Kidney (tissue), 22 donors: Measurements from ENCODE around the gene CMTM4. TPM values are rescaled to one million over a fixed set of nuclear protein-coding genes. Genes with fewer than 3 reads are reported as not detected.

Experiments used
- DNase-seq, 5 donors: peaks; one replicate each; pipeline ENCODE4 v3.0.0-alpha.2; 2013 to 2020
- FAIRE-seq: peaks from 2 replicates; lab custom pipeline; 2012; peaks lifted over from hg19 to GRCh38; lab: Jason Lieb, UNC
- H3K27ac ChIP-seq, 2 donors: one replicate each; pipeline ENCODE4 v1.7.0; 2013; ENCODE audit warnings: low read depth in 2 of 2, low read length in 2 of 2, inconsistent platforms in 1 of 2
- H3K27me3 ChIP-seq: one replicate; pipeline ENCODE4 v1.7.1; 2013; ENCODE audit warnings: low read length, inconsistent platforms; ENCODE audit not compliant: control insufficient read depth, insufficient read depth
- H3K36me3 ChIP-seq, 3 donors: one replicate each; pipeline versions ENCODE4 v1.7.0 to v1.7.1; 2013; ENCODE audit warnings: low read length in 3 of 3, control low read depth in 1 of 3, inconsistent platforms in 1 of 3; ENCODE audit not compliant: insufficient read depth in 3 of 3, control insufficient read depth in 2 of 3
- H3K4me1 ChIP-seq, 3 donors: one replicate each; pipeline versions ENCODE4 v1.7.0 to v1.7.1; 2013; ENCODE audit warnings: low read length in 3 of 3, inconsistent platforms in 1 of 3, low read depth in 1 of 3; ENCODE audit not compliant: control insufficient read depth in 2 of 3, insufficient read depth in 2 of 3
- H3K4me3 ChIP-seq, 3 donors: one replicate each; pipeline versions ENCODE4 v1.7.0 to v1.8.1; 2013; ENCODE audit warnings: low read length in 3 of 3, control low read depth in 1 of 3, inconsistent platforms in 1 of 3
- H3K9ac ChIP-seq, 3 donors: one replicate each; pipeline versions ENCODE4 v1.7.0 to v1.7.1; 2013; ENCODE audit warnings: low read length in 3 of 3, control low read depth in 1 of 3, inconsistent platforms in 1 of 3
- H3K9me3 ChIP-seq, 3 donors: one replicate each; pipeline versions ENCODE4 v1.7.0 to v1.7.1; 2013; ENCODE audit warnings: low read length in 3 of 3, control low read depth in 1 of 3, inconsistent platforms in 1 of 3; ENCODE audit not compliant: control insufficient read depth in 2 of 3, insufficient read depth in 1 of 3
- CTCF ChIP-seq: IDR thresholded peaks from 3 replicates; pipeline ENCODE4 v1.5.1; 2012; ENCODE audit warnings: mild to moderate bottlenecking, moderate library complexity, borderline replicate concordance; ENCODE audit not compliant: insufficient read depth; ENCODE audit errors: extremely low read depth
- intact Hi-C: fragments of 100-400 bp; cut with DNase I; formaldehyde crosslinking; loops from one replicate; pipeline ENCODE4 v1.11.1; 2022
- long read RNA-seq, 10 donors: library from polyadenylated mRNA in 1 of 10; unstranded in 1 of 10; transcript quantifications; one replicate each; pipeline ENCODE4 v2.0.0 and lab custom pipeline, GENCODE V29; 2021 to 2026
- polyA plus RNA-seq: library from polyadenylated mRNA; stranded (reverse); fragments of 350-450 nt; fragmentation: Illumina TruSeq; extraction: RNeasy Lipid Tissue Mini Kit (QIAGEN cat#74804); gene quantifications from one replicate; pipeline ENCODE4 v1.2.3, GENCODE V29; 2014; ENCODE audit warnings: low read depth, low replicate concordance; ENCODE audit not compliant: insufficient read depth
- total RNA-seq: library from RNA; stranded (reverse); fragmentation: NEBNext Ultra II Directional; extraction: Animal tissue kit (Norgen Biotek cat#: 25700); gene quantifications from one replicate; pipeline ENCODE4 v1.2.1, GENCODE V29; 2021
- donor health status: control.
- donor health status: control.
- donor health status: control.
- donor health status: control.
- donor health status: control.
- donor health status: DM: yes; HTN: yes; CAD: no.
- donor health status: Normal renal cell carcinoma (clear cell type).

CMTM4 gene
- total RNA-seq (82.2 TPM), polyA plus RNA-seq (43.2 TPM)
- long read RNA-seq, donor 1, full-length matches to known transcripts: 27 of 27 reads
- long read RNA-seq, donor 1, partial matches to known transcripts: 0 of 27 reads
- long read RNA-seq, donor 1, other reads (novel, unspliced or antisense): 0 of 27 reads
- long read RNA-seq, donor 2, full-length matches to known transcripts: 31 of 31 reads
- long read RNA-seq, donor 2, partial matches to known transcripts: 0 of 31 reads
- long read RNA-seq, donor 2, other reads (novel, unspliced or antisense): 0 of 31 reads
- long read RNA-seq, donor 3, full-length matches to known transcripts: 23 of 23 reads
- long read RNA-seq, donor 3, partial matches to known transcripts: 0 of 23 reads
- long read RNA-seq, donor 3, other reads (novel, unspliced or antisense): 0 of 23 reads
- long read RNA-seq, donor 4, full-length matches to known transcripts: 31 of 31 reads
- long read RNA-seq, donor 4, partial matches to known transcripts: 0 of 31 reads
- long read RNA-seq, donor 4, other reads (novel, unspliced or antisense): 0 of 31 reads
- long read RNA-seq, donor 5, full-length matches to known transcripts: 2 of 2 reads
- long read RNA-seq, donor 5, partial matches to known transcripts: 0 of 2 reads
- long read RNA-seq, donor 5, other reads (novel, unspliced or antisense): 0 of 2 reads
- long read RNA-seq, donor 6, full-length matches to known transcripts: 9 of 9 reads
- long read RNA-seq, donor 6, partial matches to known transcripts: 0 of 9 reads
- long read RNA-seq, donor 6, other reads (novel, unspliced or antisense): 0 of 9 reads
- long read RNA-seq, donor 7, full-length matches to known transcripts: 32 of 36 reads
- long read RNA-seq, donor 7, partial matches to known transcripts: 0 of 36 reads
- long read RNA-seq, donor 7, other reads (novel, unspliced or antisense): 4 of 36 reads
- long read RNA-seq, donor 8, full-length matches to known transcripts: 26 of 26 reads
- long read RNA-seq, donor 8, partial matches to known transcripts: 0 of 26 reads
- long read RNA-seq, donor 8, other reads (novel, unspliced or antisense): 0 of 26 reads
- long read RNA-seq, donor 9, full-length matches to known transcripts: 15 of 15 reads
- long read RNA-seq, donor 9, partial matches to known transcripts: 0 of 15 reads
- long read RNA-seq, donor 9, other reads (novel, unspliced or antisense): 0 of 15 reads
- long read RNA-seq, donor 10, full-length matches to known transcripts: 26 of 26 reads
- long read RNA-seq, donor 10, partial matches to known transcripts: 0 of 26 reads
- long read RNA-seq, donor 10, other reads (novel, unspliced or antisense): 0 of 26 reads

- no peaks in the 10 kb centered on the region for H3K9me3 ChIP-seq
- peak within 1 kb of the TSS; percentile 89 to 95 for H3K27ac ChIP-seq
- peak; percentile 89 to 96 (median 94) for DNase-seq
- peak; percentile 7 for TF ChIP-seq CTCF
- intact Hi-C loops: no loop called here
- peak within 1 kb of the TSS; percentile 67 to 83 (median 80) for H3K4me3 ChIP-seq
- H3K4me1 ChIP-seq: peaks cover 0 to 12% (median 7%) of the 10 kb centered on the region in 3 donors
- no peaks in the 10 kb centered on the region for H3K36me3 ChIP-seq
- H3K27me3 ChIP-seq: no peaks in the 10 kb centered on the region
- FAIRE-seq: no peak
- peak within 1 kb of the TSS; percentile 47 to 90 (median 88) for H3K9ac ChIP-seq
These were observed at the start of gene CMTM4 for GRCh38 chr16:66696669-66697630. CMTM4 (minus strand) TSS chr16:66696743; CDS start chr16:66696525, 218 bp downstream.

- Histone ChIP-seq H3K9ac (no peak overlapping the region), H3K27ac (no peak overlapping the region), H3K9me3 (no peaks in the 10 kb centered on the region), H3K36me3 (peaks cover 7 to 38% (median 9%) of the 10 kb centered on the region in 3 donors), H3K27me3 (no peaks in the 10 kb centered on the region), H3K4me1 (peaks cover 3 to 27% (median 23%) of the 10 kb centered on the region in 3 donors), H3K4me3 (no peak overlapping the region)
- DNase-seq: no peak
- no peak for FAIRE-seq
- no peak for TF ChIP-seq CTCF
- intact Hi-C loops: no loop called here
These were observed 49.5 kb upstream of the CMTM4 start for GRCh38 chr16:66746048-66746447.
